ENCODE measurements around the gene PRAMEF14.
A peak's percentile ranks its signal among the peaks of the same experiment; 100 is the strongest.
"Not testable (repeated sequence)": the region's sequence is repeated elsewhere in the genome, so short reads cannot be mapped to it uniquely, and the experiment has no call there.

The PRAMEF14 gene

GRCh38 chr1:13347034-13347433 is at the start of gene PRAMEF14:
PRAMEF14 (minus strand) TSS chr1:13347134; CDS start chr1:13345314, 1,820 bp downstream.
- not testable (repeated sequence) for DNase-seq (ENCODE audit: low read depth)

DNA sequence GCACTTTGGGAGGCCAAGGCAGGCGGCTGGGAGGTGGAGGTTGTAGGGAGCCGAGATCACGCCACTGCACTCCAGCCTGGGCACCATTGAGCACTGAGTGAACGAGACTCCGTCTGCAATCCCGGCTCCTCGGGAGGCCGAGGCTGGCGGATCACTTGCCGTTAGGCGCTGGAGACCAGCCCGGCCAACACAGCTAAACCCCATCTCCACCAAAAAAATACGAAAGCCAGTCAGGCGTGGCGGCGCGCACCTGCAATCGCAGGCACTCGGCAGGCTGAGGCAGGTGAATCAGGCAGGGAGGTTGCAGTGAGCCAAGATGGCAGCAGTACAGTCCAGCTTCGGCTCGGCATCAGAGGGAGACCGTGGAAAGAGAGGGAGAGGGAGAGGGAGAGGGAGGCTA is 48.4 kb upstream of the PRAMEF14 start:
- DNase-seq (ENCODE audit: low read depth) = not testable (repeated sequence)

GRCh38 chr1:13394761-13395160 is 47.8 kb upstream of the PRAMEF14 start:
- not testable (repeated sequence) for DNase-seq (ENCODE audit: low read depth)

- DNase-seq (ENCODE audit: low read depth) = not testable (repeated sequence)
These were observed 46.1 kb upstream of the PRAMEF14 start for GRCh38 chr1:13393004-13393403.

DNA sequence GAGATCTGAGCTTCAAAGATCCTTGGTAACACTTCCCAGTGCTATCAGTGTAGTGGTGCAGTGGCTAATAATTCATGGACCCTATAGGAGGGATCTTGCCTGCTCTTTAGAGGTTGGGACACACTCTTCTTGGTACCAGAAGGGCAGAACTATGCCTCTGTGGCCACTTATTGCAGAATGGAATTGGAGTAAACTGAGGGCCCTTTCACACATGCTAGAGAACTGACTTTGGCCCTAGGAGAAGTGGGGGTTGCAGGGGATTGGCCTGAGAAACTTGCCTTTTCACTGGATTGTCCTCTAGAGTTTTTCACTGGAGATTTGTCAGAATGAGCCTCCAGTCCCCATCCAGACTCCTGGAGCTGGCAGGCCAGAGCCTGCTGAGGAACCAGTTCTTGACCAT is 42.4 kb upstream of the PRAMEF14 start, which contains the start of gene PRAMEF17:
Gene PRAMEF17 (plus strand): TSS at position 301 of the 400 bp plus-strand sequence. CDS start 26 bp downstream, at position 327.
- not testable (repeated sequence) for DNase-seq (ENCODE audit: low read depth)

- DNase-seq (ENCODE audit: low read depth) = not testable (repeated sequence)
These were observed 33.4 kb upstream of the PRAMEF14 start for GRCh38 chr1:13380380-13380779.

- not testable (repeated sequence) for DNase-seq (ENCODE audit: low read depth)
These were observed 32.0 kb upstream of the PRAMEF14 start for GRCh38 chr1:13378983-13379382.

GRCh38 chr1:13368544-13368943 is 21.6 kb upstream of the PRAMEF14 start:
- DNase-seq (ENCODE audit: low read depth) = not testable (repeated sequence)

DNA sequence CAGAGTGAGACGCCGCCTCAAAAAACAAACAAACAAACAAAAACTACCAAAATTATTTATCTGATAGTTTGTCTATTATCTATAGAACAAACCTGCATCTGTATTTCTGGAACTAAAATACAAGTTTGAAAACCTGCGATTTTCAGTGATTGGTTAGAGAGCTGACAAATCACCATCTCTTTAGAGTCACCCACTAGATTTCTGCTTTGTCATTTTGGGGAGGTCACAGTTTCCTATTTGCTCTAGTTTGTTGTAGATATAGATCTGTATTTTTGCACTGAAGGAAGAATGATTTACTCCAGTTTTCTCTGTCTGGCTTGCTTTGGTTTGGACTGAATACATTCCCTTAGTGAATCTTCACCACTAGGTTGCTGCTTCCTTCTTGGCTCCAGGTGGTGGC is 19.6 kb upstream of the PRAMEF14 start:
- not testable (repeated sequence) for DNase-seq (ENCODE audit: low read depth)

GRCh38 chr1:13364928-13365327 is 18.0 kb upstream of the PRAMEF14 start:
- DNase-seq (ENCODE audit: low read depth) = not testable (repeated sequence)

DNA sequence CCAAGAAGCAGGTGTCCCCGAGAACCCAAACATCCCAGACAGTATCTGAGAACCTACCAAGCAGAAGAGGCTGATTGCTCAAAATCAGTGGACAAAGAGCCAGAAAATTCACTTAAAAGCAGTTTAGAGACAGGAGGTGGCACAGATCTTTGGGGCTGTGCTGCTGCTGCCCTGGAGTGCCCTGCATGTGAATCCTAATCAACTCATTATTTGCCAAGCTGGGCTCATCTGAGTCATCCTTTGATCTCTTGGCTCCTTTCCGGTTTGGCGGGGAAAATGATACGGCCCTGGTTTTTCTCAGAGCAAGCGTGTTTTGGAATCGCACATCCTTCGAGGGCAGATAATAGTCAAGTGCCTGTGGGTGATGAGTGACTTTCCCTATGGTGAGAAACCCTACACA is 15.4 kb upstream of the PRAMEF14 start:
- not testable (repeated sequence) for DNase-seq (ENCODE audit: low read depth)

- DNase-seq (ENCODE audit: low read depth) = peak; percentile 14
These were observed 9.8 kb upstream of the PRAMEF14 start for GRCh38 chr1:13356774-13357173.

GRCh38 chr1:13354475-13354874 is 7.5 kb upstream of the PRAMEF14 start:
- not testable (repeated sequence) for DNase-seq (ENCODE audit: low read depth)

GRCh38 chr1:13353476-13353875 is 6.5 kb upstream of the PRAMEF14 start:
- DNase-seq (ENCODE audit: low read depth) = not testable (repeated sequence)

GRCh38 chr1:13342496-13342895 is 4.4 kb downstream of the PRAMEF14 start:
- DNase-seq (ENCODE audit: low read depth) = not testable (repeated sequence)

GRCh38 chr1:13315281-13315680 is 31.7 kb downstream of the PRAMEF14 start, which contains the start of gene PRAMEF15:
PRAMEF15 (plus strand) TSS chr1:13315581; CDS start chr1:13318408, 2,827 bp downstream.
- not testable (repeated sequence) for DNase-seq (ENCODE audit: low read depth)

GRCh38 chr1:13303239-13303638 is 43.7 kb downstream of the PRAMEF14 start, which contains the start of gene PRAMEF33:
PRAMEF33 (plus strand) TSS chr1:13303539; CDS start chr1:13305955, 2,416 bp downstream.
- not testable (repeated sequence) for DNase-seq (ENCODE audit: low read depth)

- not testable (repeated sequence) for DNase-seq (ENCODE audit: low read depth)
These were observed 44.7 kb downstream of the PRAMEF14 start for GRCh38 chr1:13302197-13302596.

- DNase-seq (ENCODE audit: low read depth) = not testable (repeated sequence)
These were observed 48.2 kb downstream of the PRAMEF14 start for GRCh38 chr1:13298699-13299098.

GRCh38 chr1:13297216-13297931 is 49.6 kb downstream of the PRAMEF14 start:
- not testable (repeated sequence) for DNase-seq (ENCODE audit: low read depth)
